Endothelial cell of umbilical vein (primary cell): ENCODE data around the gene PROK2.

Source experiments
- TF ChIP-seq, protein P1 (sequence below): IDR thresholded peaks from 2 replicates; pipeline ENCODE4 v1.6.1; 2011; ENCODE audit not compliant: insufficient read depth, insufficient read length
- TF ChIP-seq, protein P2 (sequence below), 2 donors: IDR thresholded peaks; 1 replicate in 1 of 2; 2 replicates in 1 of 2; pipeline ENCODE4 v1.5.1; 2011; ENCODE audit warnings: low read length in 2 of 2, mild to moderate bottlenecking in 2 of 2, moderate library complexity in 2 of 2, control low read depth in 1 of 2, inconsistent platforms in 1 of 2, low read depth in 1 of 2; ENCODE audit not compliant: insufficient read depth in 1 of 2; ENCODE audit errors: extremely low read depth in 1 of 2

GRCh38 chr3:71722693-71723092, 62.3 kb downstream of the PROK2 start:
- TF ChIP-seq, protein P1, sequence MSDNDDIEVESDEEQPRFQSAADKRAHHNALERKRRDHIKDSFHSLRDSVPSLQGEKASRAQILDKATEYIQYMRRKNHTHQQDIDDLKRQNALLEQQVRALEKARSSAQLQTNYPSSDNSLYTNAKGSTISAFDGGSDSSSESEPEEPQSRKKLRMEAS: no peak
- TF ChIP-seq, protein P2, sequence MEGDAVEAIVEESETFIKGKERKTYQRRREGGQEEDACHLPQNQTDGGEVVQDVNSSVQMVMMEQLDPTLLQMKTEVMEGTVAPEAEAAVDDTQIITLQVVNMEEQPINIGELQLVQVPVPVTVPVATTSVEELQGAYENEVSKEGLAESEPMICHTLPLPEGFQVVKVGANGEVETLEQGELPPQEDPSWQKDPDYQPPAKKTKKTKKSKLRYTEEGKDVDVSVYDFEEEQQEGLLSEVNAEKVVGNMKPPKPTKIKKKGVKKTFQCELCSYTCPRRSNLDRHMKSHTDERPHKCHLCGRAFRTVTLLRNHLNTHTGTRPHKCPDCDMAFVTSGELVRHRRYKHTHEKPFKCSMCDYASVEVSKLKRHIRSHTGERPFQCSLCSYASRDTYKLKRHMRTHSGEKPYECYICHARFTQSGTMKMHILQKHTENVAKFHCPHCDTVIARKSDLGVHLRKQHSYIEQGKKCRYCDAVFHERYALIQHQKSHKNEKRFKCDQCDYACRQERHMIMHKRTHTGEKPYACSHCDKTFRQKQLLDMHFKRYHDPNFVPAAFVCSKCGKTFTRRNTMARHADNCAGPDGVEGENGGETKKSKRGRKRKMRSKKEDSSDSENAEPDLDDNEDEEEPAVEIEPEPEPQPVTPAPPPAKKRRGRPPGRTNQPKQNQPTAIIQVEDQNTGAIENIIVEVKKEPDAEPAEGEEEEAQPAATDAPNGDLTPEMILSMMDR (IDR thresholded peaks at IDR 0.05; ENCODE audit: extremely low read depth in 1 of 2, insufficient read depth in 1 of 2, low read depth in 1 of 2, low read length in 2 of 2): no peak
